ENCODE results near the gene ZBTB33. TPM values are rescaled to one million over a fixed set of nuclear protein-coding genes. Genes with fewer than 3 reads are reported as not detected.

Gene ZBTB33
- total and polyA plus RNA-seq, 2 experiments from 2014 or later: 3.9 to 14.0 TPM

- TF ChIP-seq ZNF462 (CRISPR knock-in tag; IDR thresholded peaks at IDR 0.05) (no peak), STAT1 (IDR thresholded peaks at IDR 0.05; ENCODE audit: unreplicated experiment) (no peak), CREB1 (CRISPR knock-in tag; IDR thresholded peaks at IDR 0.05; ENCODE audit: low read depth) (no peak), ETS1 (IDR thresholded peaks at IDR 0.05) (no peak)
- TF ChIP-seq, protein P1, sequence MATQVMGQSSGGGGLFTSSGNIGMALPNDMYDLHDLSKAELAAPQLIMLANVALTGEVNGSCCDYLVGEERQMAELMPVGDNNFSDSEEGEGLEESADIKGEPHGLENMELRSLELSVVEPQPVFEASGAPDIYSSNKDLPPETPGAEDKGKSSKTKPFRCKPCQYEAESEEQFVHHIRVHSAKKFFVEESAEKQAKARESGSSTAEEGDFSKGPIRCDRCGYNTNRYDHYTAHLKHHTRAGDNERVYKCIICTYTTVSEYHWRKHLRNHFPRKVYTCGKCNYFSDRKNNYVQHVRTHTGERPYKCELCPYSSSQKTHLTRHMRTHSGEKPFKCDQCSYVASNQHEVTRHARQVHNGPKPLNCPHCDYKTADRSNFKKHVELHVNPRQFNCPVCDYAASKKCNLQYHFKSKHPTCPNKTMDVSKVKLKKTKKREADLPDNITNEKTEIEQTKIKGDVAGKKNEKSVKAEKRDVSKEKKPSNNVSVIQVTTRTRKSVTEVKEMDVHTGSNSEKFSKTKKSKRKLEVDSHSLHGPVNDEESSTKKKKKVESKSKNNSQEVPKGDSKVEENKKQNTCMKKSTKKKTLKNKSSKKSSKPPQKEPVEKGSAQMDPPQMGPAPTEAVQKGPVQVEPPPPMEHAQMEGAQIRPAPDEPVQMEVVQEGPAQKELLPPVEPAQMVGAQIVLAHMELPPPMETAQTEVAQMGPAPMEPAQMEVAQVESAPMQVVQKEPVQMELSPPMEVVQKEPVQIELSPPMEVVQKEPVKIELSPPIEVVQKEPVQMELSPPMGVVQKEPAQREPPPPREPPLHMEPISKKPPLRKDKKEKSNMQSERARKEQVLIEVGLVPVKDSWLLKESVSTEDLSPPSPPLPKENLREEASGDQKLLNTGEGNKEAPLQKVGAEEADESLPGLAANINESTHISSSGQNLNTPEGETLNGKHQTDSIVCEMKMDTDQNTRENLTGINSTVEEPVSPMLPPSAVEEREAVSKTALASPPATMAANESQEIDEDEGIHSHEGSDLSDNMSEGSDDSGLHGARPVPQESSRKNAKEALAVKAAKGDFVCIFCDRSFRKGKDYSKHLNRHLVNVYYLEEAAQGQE (IDR thresholded peaks at IDR 0.05; ENCODE audit: unreplicated experiment): no peak
Measured at GRCh38 chrX:120270567-120270966, 20.0 kb downstream of the ZBTB33 start (continued).

All from GM23338 (cell line).